ENCODE measurements around the gene TMOD3.

The TMOD3 gene

GRCh38 chr15:51818150-51818549 is 11.3 kb upstream of the TMOD3 start:
- Histone ChIP-seq H3K9ac (ENCODE audit: low read depth, low read length, poor library complexity, severe bottlenecking) (no peak overlapping the region), H3K36me3 (ENCODE audit: insufficient read depth, low read length) (no peaks in the 10 kb centered on the region), H3K4me2 (ENCODE audit: low read depth, low read length, poor library complexity, severe bottlenecking) (no peak overlapping the region), H3F3A (ENCODE audit: low read depth) (no peaks in the 10 kb centered on the region), H3K4me1 (ENCODE audit: insufficient read depth, low read length, poor library complexity, severe bottlenecking) (no peaks in the 10 kb centered on the region), H3K9me3 (ENCODE audit: insufficient read depth, low read depth, low read length) (no peaks in the 10 kb centered on the region; the same call in 1 of the 2 replicates), H3K79me2 (ENCODE audit: insufficient read depth, low read length) (no peaks in the 10 kb centered on the region), H3K9me2 (replicated peaks; ENCODE audit: low read depth, low read length) (no peaks in the 10 kb centered on the region), H2AFZ (ENCODE audit: low read length) (no peak overlapping the region), H3K4me3 (ENCODE audit: low read length, poor library complexity, severe bottlenecking) (no peak overlapping the region), H4K20me1 (ENCODE audit: insufficient read depth, low read length, poor library complexity, severe bottlenecking) (no peaks in the 10 kb centered on the region), H3K27me3 (ENCODE audit: insufficient read depth, low read length, poor library complexity, severe bottlenecking) (no peaks in the 10 kb centered on the region)
- TF ChIP-seq CTCF (conservative IDR thresholded peaks at IDR 0.05; ENCODE audit: low read length) (no peak), EZH2phosphoT487 (IDR thresholded peaks at IDR 0.05; ENCODE audit: borderline replicate concordance) (no peak)

- H3K4me2 ChIP-seq (ENCODE audit: low read depth, low read length, poor library complexity, severe bottlenecking), result no peak overlapping the region
Observed at GRCh38 chr15:51825698-51826097, 3.8 kb upstream of the TMOD3 start.

GRCh38 chr15:51828621-51829375 is 655 bp upstream of the TMOD3 start:
- Histone ChIP-seq H3K36me3 (ENCODE audit: insufficient read depth, low read length) (no peaks in the 10 kb centered on the region), H3K4me2 (ENCODE audit: low read depth, low read length, poor library complexity, severe bottlenecking) (peak overlapping the region; percentile 36), H3K9me2 (replicated peaks; ENCODE audit: low read depth, low read length) (no peaks in the 10 kb centered on the region), H3F3A (ENCODE audit: low read depth) (no peaks in the 10 kb centered on the region), H4K20me1 (ENCODE audit: insufficient read depth, low read length, poor library complexity, severe bottlenecking) (peaks cover 30% of the 10 kb centered on the region), H3K4me1 (ENCODE audit: insufficient read depth, low read length, poor library complexity, severe bottlenecking) (peaks cover 27% of the 10 kb centered on the region), H3K79me2 (ENCODE audit: insufficient read depth, low read length) (peaks cover 41% of the 10 kb centered on the region), H3K9ac (ENCODE audit: low read depth, low read length, poor library complexity, severe bottlenecking) (no peak overlapping the region), H2AFZ (ENCODE audit: low read length) (peak overlapping the region; percentile 88), H3K4me3 (ENCODE audit: low read length, poor library complexity, severe bottlenecking) (peak overlapping the region; percentile 81), H3K9me3 (ENCODE audit: insufficient read depth, low read depth, low read length) (no peaks in the 10 kb centered on the region), H3K27me3 (ENCODE audit: insufficient read depth, low read length, poor library complexity, severe bottlenecking) (no peaks in the 10 kb centered on the region)
- TF ChIP-seq EZH2phosphoT487 (IDR thresholded peaks at IDR 0.05; ENCODE audit: borderline replicate concordance), result no peak
- no peak for TF ChIP-seq CTCF (conservative IDR thresholded peaks at IDR 0.05; ENCODE audit: low read length)

More at GRCh38 chr15:51825698-51826097, 3.8 kb upstream of the TMOD3 start:
- Histone ChIP-seq H3K9me3 (ENCODE audit: insufficient read depth, low read depth, low read length) (no peaks in the 10 kb centered on the region; the same call in 1 of the 2 replicates), H3K9ac (ENCODE audit: low read depth, low read length, poor library complexity, severe bottlenecking) (no peak overlapping the region), H3K4me3 (ENCODE audit: low read length, poor library complexity, severe bottlenecking) (no peak overlapping the region), H3K9me2 (replicated peaks; ENCODE audit: low read depth, low read length) (no peaks in the 10 kb centered on the region), H3K27me3 (ENCODE audit: insufficient read depth, low read length, poor library complexity, severe bottlenecking) (no peaks in the 10 kb centered on the region), H3K36me3 (ENCODE audit: insufficient read depth, low read length) (no peaks in the 10 kb centered on the region), H3F3A (ENCODE audit: low read depth) (no peaks in the 10 kb centered on the region), H3K79me2 (ENCODE audit: insufficient read depth, low read length) (peaks cover 10% of the 10 kb centered on the region), H4K20me1 (ENCODE audit: insufficient read depth, low read length, poor library complexity, severe bottlenecking) (peaks cover 2% of the 10 kb centered on the region), H3K4me1 (ENCODE audit: insufficient read depth, low read length, poor library complexity, severe bottlenecking) (no peaks in the 10 kb centered on the region), H2AFZ (ENCODE audit: low read length) (no peak overlapping the region)
- TF ChIP-seq CTCF (conservative IDR thresholded peaks at IDR 0.05; ENCODE audit: low read length) (no peak), EZH2phosphoT487 (IDR thresholded peaks at IDR 0.05; ENCODE audit: borderline replicate concordance) (no peak)

Data from Loucy (cell line).